Stomach smooth muscle (tissue), 2 donors: Measurements from ENCODE around the gene CRTC3.
"Not testable (repeated sequence)": the region's sequence is repeated elsewhere in the genome, so short reads cannot be mapped to it uniquely, and the experiment has no call there.

Source experiments
- H3K27ac ChIP-seq: one replicate; pipeline ENCODE4 v1.7.0; 2013; ENCODE audit warnings: mild to moderate bottlenecking, low read length, inconsistent platforms
- H3K27me3 ChIP-seq, 2 donors: one replicate each; pipeline ENCODE4 v1.7.0; 2013; ENCODE audit warnings: low read length in 2 of 2; ENCODE audit not compliant: insufficient read depth in 2 of 2, control insufficient read depth in 1 of 2
- H3K36me3 ChIP-seq, 2 donors: one replicate each; pipeline ENCODE4 v1.7.0; 2013; ENCODE audit warnings: low read length in 2 of 2; ENCODE audit not compliant: control insufficient read depth in 2 of 2, insufficient read depth in 2 of 2
- H3K4me1 ChIP-seq: one replicate; pipeline ENCODE4 v1.7.0; 2013; ENCODE audit warnings: low read length; ENCODE audit not compliant: control insufficient read depth, insufficient read depth
- H3K4me3 ChIP-seq, 2 donors: one replicate each; pipeline ENCODE4 v1.7.0; 2013; ENCODE audit warnings: low read length in 2 of 2
- H3K9ac ChIP-seq, 2 donors: one replicate each; pipeline ENCODE4 v1.7.0; 2013; ENCODE audit warnings: low read length in 2 of 2, mild to moderate bottlenecking in 1 of 2
- H3K9me3 ChIP-seq, 2 donors: one replicate each; pipeline ENCODE4 v1.7.0; 2013; ENCODE audit warnings: low read length in 2 of 2; ENCODE audit not compliant: control insufficient read depth in 2 of 2
- donor health status: healthy.
- donor health status: Pancreatic carcinoma.

Gene CRTC3

DNA sequence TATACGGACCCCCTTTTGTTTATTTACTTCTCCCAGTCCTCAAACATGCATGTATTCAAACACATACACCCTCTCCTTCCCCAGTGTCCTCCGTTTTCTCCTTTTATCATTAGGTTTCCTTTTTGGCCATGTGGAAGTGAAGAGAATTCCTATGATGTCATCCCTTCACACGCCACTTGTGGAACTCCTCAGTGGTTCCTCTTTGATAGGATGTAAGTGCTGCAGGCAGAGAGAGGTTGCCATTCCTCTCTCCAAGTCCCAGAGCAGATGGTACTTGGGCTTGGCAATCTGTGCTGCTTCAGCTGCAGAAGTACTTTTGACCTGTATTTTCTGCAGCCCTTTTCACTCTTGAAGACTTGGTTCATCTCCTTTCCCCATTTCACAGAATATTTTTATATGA is 32.9 kb upstream of the CRTC3 start:
- H3K9me3 ChIP-seq = no peaks in the 10 kb centered on the region
- no peaks in the 10 kb centered on the region for H3K27me3 ChIP-seq
- no peak overlapping the region for H3K4me3 ChIP-seq
- H3K27ac ChIP-seq = no peak overlapping the region
- H3K9ac ChIP-seq = no peak overlapping the region
- H3K4me1 ChIP-seq = no peaks in the 10 kb centered on the region
- peaks cover 53 to 57% of the 10 kb centered on the region in 2 donors for H3K36me3 ChIP-seq

DNA sequence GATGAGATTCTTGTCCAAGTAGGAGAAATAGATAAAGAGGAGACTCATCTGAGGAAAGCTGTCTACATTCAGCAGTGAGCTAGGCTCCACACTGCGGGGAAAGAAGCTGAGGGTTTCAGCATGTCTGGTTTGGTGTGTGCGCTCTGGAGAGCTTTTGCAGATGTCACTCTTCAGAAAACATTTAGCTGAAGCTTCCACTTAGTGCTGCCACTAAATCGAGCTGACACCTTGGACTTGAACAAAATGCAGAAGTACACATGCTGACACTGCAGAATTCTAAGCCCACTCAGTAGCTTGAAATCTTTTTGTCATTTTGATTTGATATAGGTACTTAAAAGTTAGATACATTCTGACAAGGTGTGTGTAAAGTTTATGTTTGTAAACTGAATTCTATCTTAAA is 32.3 kb upstream of the CRTC3 start:
- Histone ChIP-seq H3K9me3 (no peaks in the 10 kb centered on the region), H3K27me3 (no peaks in the 10 kb centered on the region), H3K27ac (no peak overlapping the region), H3K4me1 (no peaks in the 10 kb centered on the region), H3K4me3 (no peak overlapping the region), H3K36me3 (peaks cover 48 to 59% of the 10 kb centered on the region in 2 donors), H3K9ac (no peak overlapping the region)

GRCh38 chr15:90497912-90498311 is 31.8 kb upstream of the CRTC3 start:
- Histone ChIP-seq H3K36me3 (peaks cover 45 to 55% of the 10 kb centered on the region in 2 donors), H3K4me1 (no peaks in the 10 kb centered on the region), H3K9ac (no peak overlapping the region), H3K27ac (no peak overlapping the region), H3K27me3 (no peaks in the 10 kb centered on the region), H3K9me3 (no peaks in the 10 kb centered on the region), H3K4me3 (no peak overlapping the region)

- Histone ChIP-seq H3K36me3 (peaks cover 30 to 35% of the 10 kb centered on the region in 2 donors), H3K27ac (no peak overlapping the region), H3K9ac (no peak overlapping the region), H3K27me3 (no peaks in the 10 kb centered on the region), H3K4me1 (no peaks in the 10 kb centered on the region), H3K9me3 (no peaks in the 10 kb centered on the region), H3K4me3 (no peak overlapping the region)
These were observed 29.6 kb upstream of the CRTC3 start for GRCh38 chr15:90500171-90500570.

GRCh38 chr15:90501898-90502297 is 27.8 kb upstream of the CRTC3 start:
- H3K9ac ChIP-seq = no peak overlapping the region
- H3K36me3 ChIP-seq = peaks cover 26 to 32% of the 10 kb centered on the region in 2 donors
- H3K27ac ChIP-seq = no peak overlapping the region
- no peak overlapping the region for H3K4me3 ChIP-seq
- H3K4me1 ChIP-seq = no peaks in the 10 kb centered on the region
- H3K27me3 ChIP-seq = no peaks in the 10 kb centered on the region
- no peaks in the 10 kb centered on the region for H3K9me3 ChIP-seq

- H3K4me3 ChIP-seq, H3K9ac ChIP-seq, H3K27ac ChIP-seq, H3K9me3 ChIP-seq, H3K36me3 ChIP-seq, H3K27me3 ChIP-seq, H3K4me1 ChIP-seq: not testable (repeated sequence)
These were observed 18.9 kb upstream of the CRTC3 start for GRCh38 chr15:90510781-90511180.

DNA sequence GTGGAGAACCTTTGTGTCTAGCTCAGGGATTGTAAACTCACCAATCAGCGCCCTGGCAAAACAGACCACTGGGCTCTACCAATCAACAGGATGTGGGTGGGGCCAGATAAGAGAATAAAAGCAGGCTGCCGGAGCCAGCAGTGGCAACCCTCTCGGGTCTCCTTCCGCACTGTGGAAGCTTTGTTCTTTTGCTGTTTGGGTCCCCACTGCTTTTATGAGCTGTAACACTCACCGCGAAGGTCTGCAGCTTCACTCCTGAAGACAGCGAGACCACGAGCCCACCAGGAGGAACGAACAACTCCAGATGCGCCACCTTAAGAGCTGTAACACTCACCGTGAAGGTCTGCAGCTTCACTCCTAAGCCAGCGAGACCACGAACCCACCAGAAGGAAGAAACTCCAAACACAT is 18.5 kb upstream of the CRTC3 start:
- H3K4me3 ChIP-seq, H3K4me1 ChIP-seq, H3K27me3 ChIP-seq, H3K9ac ChIP-seq, H3K36me3 ChIP-seq, H3K9me3 ChIP-seq, H3K27ac ChIP-seq: not testable (repeated sequence)

- no peak overlapping the region for H3K27ac ChIP-seq
- H3K9me3 ChIP-seq = no peaks in the 10 kb centered on the region
- H3K9ac ChIP-seq = no peak overlapping the region
- H3K4me3 ChIP-seq = no peak overlapping the region
- no peaks in the 10 kb centered on the region for H3K36me3 ChIP-seq
- H3K27me3 ChIP-seq = no peaks in the 10 kb centered on the region
- no peaks in the 10 kb centered on the region for H3K4me1 ChIP-seq
These were observed 17.4 kb upstream of the CRTC3 start for GRCh38 chr15:90512276-90512675.

GRCh38 chr15:90512981-90513380 is 16.7 kb upstream of the CRTC3 start:
- Histone ChIP-seq H3K9ac (no peak overlapping the region), H3K27ac (no peak overlapping the region), H3K4me3 (no peak overlapping the region), H3K9me3 (no peaks in the 10 kb centered on the region), H3K36me3 (no peaks in the 10 kb centered on the region), H3K4me1 (no peaks in the 10 kb centered on the region), H3K27me3 (no peaks in the 10 kb centered on the region)

GRCh38 chr15:90513448-90513847 is 16.3 kb upstream of the CRTC3 start:
- Histone ChIP-seq H3K27me3 (no peaks in the 10 kb centered on the region), H3K9me3 (no peaks in the 10 kb centered on the region), H3K36me3 (no peaks in the 10 kb centered on the region), H3K4me1 (no peaks in the 10 kb centered on the region), H3K9ac (no peak overlapping the region), H3K4me3 (no peak overlapping the region), H3K27ac (no peak overlapping the region)

GRCh38 chr15:90513893-90514292 is 15.8 kb upstream of the CRTC3 start:
- H3K9me3 ChIP-seq, H3K4me1 ChIP-seq: not testable (repeated sequence)

DNA sequence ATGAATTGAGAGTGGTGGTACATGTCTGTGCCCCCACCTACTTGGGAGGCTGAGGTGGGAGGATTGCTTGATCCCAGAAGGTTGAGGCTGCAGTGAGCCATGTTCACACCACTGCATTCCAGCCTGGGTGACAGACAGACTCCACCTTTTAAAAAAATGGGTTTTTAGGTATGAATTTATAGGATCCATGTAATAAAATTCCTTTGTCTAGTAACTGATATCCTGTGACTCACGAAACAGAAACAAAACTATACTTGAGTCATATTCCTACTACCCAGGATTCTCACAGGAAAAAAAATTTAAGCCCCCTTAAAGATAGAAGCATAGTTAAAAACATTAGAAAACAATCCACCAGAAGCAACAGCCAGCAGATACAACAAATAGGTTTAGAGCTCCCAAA is 10.0 kb upstream of the CRTC3 start:
- no peaks in the 10 kb centered on the region for H3K27me3 ChIP-seq

More at GRCh38 chr15:90513893-90514292, 15.8 kb upstream of the CRTC3 start:
- H3K27me3 ChIP-seq, H3K27ac ChIP-seq, H3K9ac ChIP-seq, H3K36me3 ChIP-seq, H3K4me3 ChIP-seq: not testable (repeated sequence)

More for the DNA sequence above, 10.0 kb upstream of the CRTC3 start:
- Histone ChIP-seq H3K9ac (no peak overlapping the region), H3K36me3 (no peaks in the 10 kb centered on the region), H3K4me3 (no peak overlapping the region), H3K4me1 (no peaks in the 10 kb centered on the region), H3K9me3 (no peaks in the 10 kb centered on the region), H3K27ac (no peak overlapping the region)
